K562 (cell line): ENCODE results near the gene SEC61A2. TPM values are rescaled to one million over a fixed set of nuclear protein-coding genes. Genes with fewer than 3 reads are reported as not detected.

Experiments
- CBFA2T2 ChIP-seq: fragments of 450-650 bp; conservative IDR thresholded peaks from 2 replicates; pipeline ENCODE4 v1.6.1; 2017; ENCODE audit warnings: mild to moderate bottlenecking
- CBX2 ChIP-seq: fragments of 200-600 bp; sonication (generic); IDR thresholded peaks from one replicate; pipeline ENCODE4 v1.6.1; 2012; ENCODE audit warnings: mild to moderate bottlenecking, low read length, inconsistent platforms; ENCODE audit not compliant: insufficient read depth, poor library complexity, severe bottlenecking
- CREB1 ChIP-seq, 2 experiments: sonication (generic) in 1 of 2; formaldehyde crosslinking in 1 of 2; IDR thresholded peaks; 2 replicates each; pipeline versions ENCODE4 v1.6.1 to v1.8.0; 2012 to 2022; ENCODE audit warnings: inconsistent platforms in 1 of 2, mild to moderate bottlenecking in 1 of 2, missing genetic modification reagents in 1 of 2, moderate library complexity in 1 of 2
- CSDE1 ChIP-seq, 2 experiments: fragments of 450-650 bp; IDR thresholded peaks; 2 replicates each; pipeline ENCODE4 v1.6.1; 2016; ENCODE audit warnings: mild to moderate bottlenecking in 1 of 2
- ETV1 ChIP-seq: fragments of 450-650 bp; conservative IDR thresholded peaks from 2 replicates; pipeline ENCODE4 v1.6.1; 2016; ENCODE audit warnings: missing genetic modification characterization, control low read depth, low read depth, missing compliant biosample characterization
- KDM1A ChIP-seq, 2 experiments: fragments of 450-650 bp; IDR thresholded peaks; 2 replicates each; pipeline ENCODE4 v1.6.1; 2016; ENCODE audit warnings: mild to moderate bottlenecking in 2 of 2
- RB1 ChIP-seq: fragments of 450-650 bp; IDR thresholded peaks from 2 replicates; pipeline ENCODE4 v1.6.1; 2017; ENCODE audit warnings: low read depth, mild to moderate bottlenecking
- TBP ChIP-seq: optimal IDR thresholded peaks from 2 replicates; pipeline ENCODE3; 2011; ENCODE audit warnings: low read depth, low read length, improper control_type of control experiment
- ZNF696 ChIP-seq: fragments of 250-450 bp; sonication (Bioruptor Pico); conservative IDR thresholded peaks from 2 replicates; pipeline ENCODE4 v1.4.0; 2020; ENCODE audit warnings: mild to moderate bottlenecking, moderate library complexity
- polyA plus RNA-seq, 8 experiments: library from polyadenylated mRNA; depleted of rRNA in 4 of 8; stranded (reverse) in 5 of 8; unstranded in 3 of 8; fragments of >200 nt; fragmentation: Nextera tagmentation in 2 of 8; fragmentation: Illumina TruSeq in 1 of 8; extraction: Ambion mirVana in 2 of 8; extraction: Trizol in 1 of 8; gene quantifications; 2 replicates each; pipeline versions ENCODE4 v1.2.1 to v1.2.3, GENCODE V29; 2011 to 2014; ENCODE audit warnings: inconsistent platforms in 1 of 8, missing spikeins in 1 of 8
- total RNA-seq, 7 experiments: library from RNA; depleted of rRNA in 6 of 7; stranded (reverse); fragments of >200 nt in 6 of 7; fragmentation: Illumina TruSeq in 2 of 7; extraction: Trizol in 2 of 7; gene quantifications; 2 replicates each; pipeline versions ENCODE4 v1.2.1 to v1.2.3, GENCODE V29; 2011 to 2021; ENCODE audit warnings: low replicate concordance in 1 of 7
- TF ChIP-seq, protein P1 (sequence below): sonication (generic); formaldehyde crosslinking; IDR thresholded peaks from 2 replicates; pipeline ENCODE4 v1.8.0; 2022; ENCODE audit warnings: mild to moderate bottlenecking, missing genetic modification reagents
- TF ChIP-seq, protein P2 (sequence below), 3 experiments: fragments of 200-800 bp in 1 of 3; fragments of 250-450 bp in 1 of 3; fragments of 450-650 bp in 1 of 3; sonication (Bioruptor Pico) in 1 of 3; sonication (Bioruptor generic) in 1 of 3; formaldehyde crosslinking in 1 of 3; IDR thresholded peaks; 2 replicates each; pipeline versions ENCODE4 v1.6.1 to v1.8.0; 2016 to 2022; ENCODE audit warnings: mild to moderate bottlenecking in 2 of 3, missing genetic modification characterization in 2 of 3, missing compliant biosample characterization in 1 of 3, moderate library complexity in 1 of 3
- TF ChIP-seq, protein P3 (sequence below), 2 experiments: fragments of 450-650 bp in 1 of 2; sonication (generic) in 1 of 2; formaldehyde crosslinking in 1 of 2; IDR thresholded peaks in 1 of 2; conservative IDR thresholded peaks in 1 of 2; 2 replicates each; pipeline versions ENCODE4 v1.6.1 to v1.8.1; 2016 to 2023; ENCODE audit warnings: mild to moderate bottlenecking in 2 of 2, moderate library complexity in 2 of 2, inconsistent platforms in 1 of 2, missing genetic modification reagents in 1 of 2
- TF ChIP-seq, protein P4 (sequence below): fragments of 450-650 bp; IDR thresholded peaks from 2 replicates; pipeline ENCODE4 v1.6.1; 2014; ENCODE audit warnings: low read depth, mild to moderate bottlenecking, moderate library complexity, borderline replicate concordance

The SEC61A2 gene
- total and polyA plus RNA-seq, 9 of the 15 experiments (the other 6 are each of a cell fraction or from before 2014, with no cell fraction given): 1.2 to 9.7 (median 3.9) TPM

DNA sequence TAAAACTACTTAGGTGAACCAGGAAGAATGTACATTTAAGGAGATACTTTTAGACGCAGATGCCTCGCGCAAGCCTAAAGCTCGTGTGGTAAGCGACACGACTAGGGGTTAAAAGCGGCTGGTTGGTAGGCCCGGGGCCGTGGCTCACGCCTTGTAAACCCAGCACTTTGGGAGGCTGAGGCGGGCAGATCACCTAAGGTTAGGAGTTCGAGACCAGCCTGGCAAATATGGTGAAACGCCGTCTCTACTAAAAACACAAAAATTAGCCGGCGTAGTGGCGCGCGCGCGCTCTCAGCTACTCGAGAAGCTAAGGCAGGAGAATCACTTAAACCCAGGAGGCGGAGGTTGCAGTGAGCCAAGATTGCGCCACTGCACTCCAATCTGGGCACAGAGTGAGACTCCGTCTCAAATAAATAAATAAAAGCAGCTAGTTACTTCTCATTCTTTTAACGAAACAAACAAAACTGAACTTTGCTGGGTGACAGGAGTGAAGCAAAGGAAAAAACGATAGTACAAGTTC lies 65.3 kb downstream of the SEC61A2 start (continued):
- TF ChIP-seq, protein P1, sequence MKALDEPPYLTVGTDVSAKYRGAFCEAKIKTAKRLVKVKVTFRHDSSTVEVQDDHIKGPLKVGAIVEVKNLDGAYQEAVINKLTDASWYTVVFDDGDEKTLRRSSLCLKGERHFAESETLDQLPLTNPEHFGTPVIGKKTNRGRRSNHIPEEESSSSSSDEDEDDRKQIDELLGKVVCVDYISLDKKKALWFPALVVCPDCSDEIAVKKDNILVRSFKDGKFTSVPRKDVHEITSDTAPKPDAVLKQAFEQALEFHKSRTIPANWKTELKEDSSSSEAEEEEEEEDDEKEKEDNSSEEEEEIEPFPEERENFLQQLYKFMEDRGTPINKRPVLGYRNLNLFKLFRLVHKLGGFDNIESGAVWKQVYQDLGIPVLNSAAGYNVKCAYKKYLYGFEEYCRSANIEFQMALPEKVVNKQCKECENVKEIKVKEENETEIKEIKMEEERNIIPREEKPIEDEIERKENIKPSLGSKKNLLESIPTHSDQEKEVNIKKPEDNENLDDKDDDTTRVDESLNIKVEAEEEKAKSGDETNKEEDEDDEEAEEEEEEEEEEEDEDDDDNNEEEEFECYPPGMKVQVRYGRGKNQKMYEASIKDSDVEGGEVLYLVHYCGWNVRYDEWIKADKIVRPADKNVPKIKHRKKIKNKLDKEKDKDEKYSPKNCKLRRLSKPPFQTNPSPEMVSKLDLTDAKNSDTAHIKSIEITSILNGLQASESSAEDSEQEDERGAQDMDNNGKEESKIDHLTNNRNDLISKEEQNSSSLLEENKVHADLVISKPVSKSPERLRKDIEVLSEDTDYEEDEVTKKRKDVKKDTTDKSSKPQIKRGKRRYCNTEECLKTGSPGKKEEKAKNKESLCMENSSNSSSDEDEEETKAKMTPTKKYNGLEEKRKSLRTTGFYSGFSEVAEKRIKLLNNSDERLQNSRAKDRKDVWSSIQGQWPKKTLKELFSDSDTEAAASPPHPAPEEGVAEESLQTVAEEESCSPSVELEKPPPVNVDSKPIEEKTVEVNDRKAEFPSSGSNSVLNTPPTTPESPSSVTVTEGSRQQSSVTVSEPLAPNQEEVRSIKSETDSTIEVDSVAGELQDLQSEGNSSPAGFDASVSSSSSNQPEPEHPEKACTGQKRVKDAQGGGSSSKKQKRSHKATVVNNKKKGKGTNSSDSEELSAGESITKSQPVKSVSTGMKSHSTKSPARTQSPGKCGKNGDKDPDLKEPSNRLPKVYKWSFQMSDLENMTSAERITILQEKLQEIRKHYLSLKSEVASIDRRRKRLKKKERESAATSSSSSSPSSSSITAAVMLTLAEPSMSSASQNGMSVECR (CRISPR knock-in tag): no peak
- peak; percentile 80 for TF ChIP-seq TBP
- no peak for TF ChIP-seq ZNF696 (CRISPR knock-in tag)
- no peak for TF ChIP-seq CBX2
- TF ChIP-seq, protein P2, sequence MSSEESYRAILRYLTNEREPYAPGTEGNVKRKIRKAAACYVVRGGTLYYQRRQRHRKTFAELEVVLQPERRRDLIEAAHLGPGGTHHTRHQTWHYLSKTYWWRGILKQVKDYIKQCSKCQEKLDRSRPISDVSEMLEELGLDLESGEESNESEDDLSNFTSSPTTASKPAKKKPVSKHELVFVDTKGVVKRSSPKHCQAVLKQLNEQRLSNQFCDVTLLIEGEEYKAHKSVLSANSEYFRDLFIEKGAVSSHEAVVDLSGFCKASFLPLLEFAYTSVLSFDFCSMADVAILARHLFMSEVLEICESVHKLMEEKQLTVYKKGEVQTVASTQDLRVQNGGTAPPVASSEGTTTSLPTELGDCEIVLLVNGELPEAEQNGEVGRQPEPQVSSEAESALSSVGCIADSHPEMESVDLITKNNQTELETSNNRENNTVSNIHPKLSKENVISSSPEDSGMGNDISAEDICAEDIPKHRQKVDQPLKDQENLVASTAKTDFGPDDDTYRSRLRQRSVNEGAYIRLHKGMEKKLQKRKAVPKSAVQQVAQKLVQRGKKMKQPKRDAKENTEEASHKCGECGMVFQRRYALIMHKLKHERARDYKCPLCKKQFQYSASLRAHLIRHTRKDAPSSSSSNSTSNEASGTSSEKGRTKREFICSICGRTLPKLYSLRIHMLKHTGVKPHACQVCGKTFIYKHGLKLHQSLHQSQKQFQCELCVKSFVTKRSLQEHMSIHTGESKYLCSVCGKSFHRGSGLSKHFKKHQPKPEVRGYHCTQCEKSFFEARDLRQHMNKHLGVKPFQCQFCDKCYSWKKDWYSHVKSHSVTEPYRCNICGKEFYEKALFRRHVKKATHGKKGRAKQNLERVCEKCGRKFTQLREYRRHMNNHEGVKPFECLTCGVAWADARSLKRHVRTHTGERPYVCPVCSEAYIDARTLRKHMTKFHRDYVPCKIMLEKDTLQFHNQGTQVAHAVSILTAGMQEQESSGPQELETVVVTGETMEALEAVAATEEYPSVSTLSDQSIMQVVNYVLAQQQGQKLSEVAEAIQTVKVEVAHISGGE (CRISPR knock-in tag; IDR thresholded peaks at IDR 0.05): no peak
- TF ChIP-seq CBFA2T2: no peak
- no peak for TF ChIP-seq CSDE1 (IDR thresholded peaks at IDR 0.05)
- peak; percentile 52 to 64; a peak in 3 of 4 replicates for TF ChIP-seq KDM1A (IDR thresholded peaks at IDR 0.05)
- TF ChIP-seq, protein P3, sequence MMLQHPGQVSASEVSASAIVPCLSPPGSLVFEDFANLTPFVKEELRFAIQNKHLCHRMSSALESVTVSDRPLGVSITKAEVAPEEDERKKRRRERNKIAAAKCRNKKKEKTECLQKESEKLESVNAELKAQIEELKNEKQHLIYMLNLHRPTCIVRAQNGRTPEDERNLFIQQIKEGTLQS (IDR thresholded peaks at IDR 0.05): peak; percentile 24; the same call in 1 of the 2 replicates
- TF ChIP-seq, protein P3 (CRISPR knock-in tag; conservative IDR thresholded peaks at IDR 0.05): no peak
- TF ChIP-seq ETV1 (tag): no peak
- no peak for TF ChIP-seq CREB1 (IDR thresholded peaks at IDR 0.05)
- no peak for TF ChIP-seq CREB1 (CRISPR knock-in tag; IDR thresholded peaks at IDR 0.05)
- TF ChIP-seq RB1: 0 out of 2 replicates have a peak, but pooled peaks have one; percentile 50
- TF ChIP-seq, protein P4, sequence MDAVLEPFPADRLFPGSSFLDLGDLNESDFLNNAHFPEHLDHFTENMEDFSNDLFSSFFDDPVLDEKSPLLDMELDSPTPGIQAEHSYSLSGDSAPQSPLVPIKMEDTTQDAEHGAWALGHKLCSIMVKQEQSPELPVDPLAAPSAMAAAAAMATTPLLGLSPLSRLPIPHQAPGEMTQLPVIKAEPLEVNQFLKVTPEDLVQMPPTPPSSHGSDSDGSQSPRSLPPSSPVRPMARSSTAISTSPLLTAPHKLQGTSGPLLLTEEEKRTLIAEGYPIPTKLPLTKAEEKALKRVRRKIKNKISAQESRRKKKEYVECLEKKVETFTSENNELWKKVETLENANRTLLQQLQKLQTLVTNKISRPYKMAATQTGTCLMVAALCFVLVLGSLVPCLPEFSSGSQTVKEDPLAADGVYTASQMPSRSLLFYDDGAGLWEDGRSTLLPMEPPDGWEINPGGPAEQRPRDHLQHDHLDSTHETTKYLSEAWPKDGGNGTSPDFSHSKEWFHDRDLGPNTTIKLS: no peak
- TF ChIP-seq, all 486 proteins: peak for 17
